ENCODE data around the gene GDF11.

The GDF11 gene

DNA sequence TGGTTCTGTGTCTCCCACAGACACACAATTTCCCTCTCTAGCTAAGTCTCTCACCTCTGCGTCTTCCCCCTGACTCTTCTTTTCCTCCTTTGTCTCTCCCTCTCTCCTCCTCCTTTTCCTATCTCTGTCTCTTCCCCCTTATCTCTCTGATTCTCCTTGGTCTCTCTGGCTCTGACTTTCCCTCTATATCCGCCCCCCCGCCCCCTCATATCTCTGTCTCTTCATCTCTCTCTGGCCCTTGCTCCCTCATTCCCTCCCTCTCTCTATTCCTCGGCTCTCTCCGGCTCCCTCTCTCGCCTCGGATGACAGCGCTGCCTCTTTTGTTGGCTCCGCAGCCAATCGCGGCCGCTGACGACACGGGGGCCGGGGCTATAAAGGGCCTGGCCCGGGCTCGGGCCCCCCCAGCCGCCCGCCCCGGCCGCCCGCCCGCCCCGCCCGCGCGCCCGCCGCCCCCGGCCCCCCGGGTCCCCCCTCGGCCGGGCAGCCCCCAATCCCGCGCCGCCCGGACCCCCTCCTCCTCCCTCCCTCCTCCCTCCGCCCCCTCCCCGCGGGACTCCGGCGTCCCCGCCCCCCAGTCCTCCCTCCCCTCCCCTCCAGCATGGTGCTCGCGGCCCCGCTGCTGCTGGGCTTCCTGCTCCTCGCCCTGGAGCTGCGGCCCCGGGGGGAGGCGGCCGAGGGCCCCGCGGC, at the start of gene GDF11:
Gene GDF11 (plus strand): TSS at position 404 of the 687 bp plus-strand sequence. CDS start 195 bp downstream, at position 599.
- no peak for DNase-seq

DNA sequence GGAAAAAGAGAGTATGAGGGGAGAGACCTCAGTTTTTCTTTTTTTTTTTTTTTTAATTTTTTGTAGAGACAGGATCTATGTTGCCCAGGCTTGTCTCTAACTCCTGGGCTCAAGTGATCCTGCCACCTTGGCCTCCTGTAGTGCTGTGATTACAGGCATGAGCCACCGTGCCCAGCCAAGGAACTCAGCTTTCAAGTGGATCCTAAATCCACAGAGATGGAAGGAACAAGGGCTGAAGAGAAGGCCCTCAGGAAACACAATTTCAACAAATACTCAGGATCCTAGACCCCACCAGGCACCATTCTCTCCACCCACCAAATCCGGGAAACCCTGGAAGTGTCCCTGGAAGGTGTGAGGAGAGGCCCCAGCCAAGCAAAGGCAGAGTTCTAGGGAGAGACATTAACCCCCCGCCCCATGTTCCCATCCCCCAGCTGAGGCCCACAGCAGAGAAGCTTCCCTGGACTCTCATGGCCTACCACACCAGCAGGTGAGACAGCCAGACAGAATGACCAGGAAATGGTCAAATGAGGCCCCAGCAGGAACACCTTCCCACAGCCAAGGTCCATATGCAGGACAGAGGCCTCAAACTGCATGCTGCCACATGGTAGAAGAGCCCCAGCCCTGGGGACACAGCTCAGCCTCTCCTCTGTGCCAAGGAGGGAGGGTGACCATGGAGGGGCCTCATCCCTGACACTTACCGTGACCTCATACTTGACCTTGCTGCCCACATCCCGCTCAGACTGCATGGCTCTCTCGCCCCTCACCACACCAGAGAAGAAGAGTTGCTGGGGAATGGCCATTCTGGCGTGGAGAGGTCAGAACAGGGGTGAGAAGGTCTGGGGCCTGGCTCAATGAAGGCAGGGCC, 49.4 kb upstream of the GDF11 start:
- DNase-seq, result no peak

DNA sequence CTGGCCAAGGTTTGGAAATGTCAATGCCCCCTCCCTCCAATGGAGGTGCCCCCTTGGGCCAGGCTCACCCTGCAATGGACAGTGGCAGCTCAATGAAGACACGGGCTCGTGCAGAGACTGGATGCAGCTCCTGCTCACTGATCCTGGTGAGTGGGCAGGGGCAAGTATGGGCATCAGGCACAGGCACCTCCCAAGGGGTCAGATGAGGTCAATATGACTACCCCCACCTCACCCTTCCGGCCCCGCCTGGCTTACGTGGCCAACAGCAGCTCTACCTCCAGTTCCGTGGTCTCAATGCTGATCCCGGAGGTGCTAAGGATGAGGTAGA, 48.8 kb upstream of the GDF11 start:
- no peak for DNase-seq

DNA sequence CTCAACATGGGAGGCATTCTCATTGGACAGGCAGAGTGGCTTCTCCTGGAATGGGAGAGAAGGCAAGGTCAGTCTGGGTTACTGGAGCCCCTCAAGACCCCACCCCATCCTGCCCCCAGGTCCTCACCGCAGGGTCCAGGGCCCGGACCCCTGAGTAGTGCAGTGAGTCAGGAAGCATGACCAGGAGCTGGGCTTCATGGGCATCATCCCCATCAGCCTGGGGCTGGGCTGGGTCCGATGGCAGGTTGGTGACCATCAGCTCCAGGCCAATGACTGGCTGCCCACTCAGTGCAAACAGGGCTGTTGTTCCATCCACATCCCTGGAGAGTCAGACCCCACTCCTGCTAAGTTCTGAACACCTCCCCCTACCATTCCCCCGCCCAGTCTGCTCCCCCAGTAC, 48.3 kb upstream of the GDF11 start:
- no peak for DNase-seq

DNA sequence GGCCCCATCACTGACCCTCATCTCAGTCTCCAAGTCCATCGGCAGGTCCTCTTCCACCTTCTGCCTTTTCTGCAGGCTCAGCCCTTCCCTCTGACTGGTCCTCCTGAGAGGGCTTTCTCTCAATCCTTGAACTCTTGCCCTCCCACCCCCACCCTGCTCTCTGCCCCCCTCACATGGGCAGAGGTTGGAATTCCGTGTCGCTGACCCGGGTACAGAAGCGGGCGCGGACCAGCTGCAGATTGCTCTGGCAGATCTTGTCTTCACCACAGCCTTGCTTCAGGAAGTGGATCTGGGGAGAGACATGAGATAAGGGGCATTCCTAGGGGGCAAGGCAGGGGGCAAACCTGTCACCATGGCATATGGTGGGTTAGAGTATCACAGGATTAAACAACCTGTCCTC, 47.6 kb upstream of the GDF11 start:
- DNase-seq, result no peak

DNA sequence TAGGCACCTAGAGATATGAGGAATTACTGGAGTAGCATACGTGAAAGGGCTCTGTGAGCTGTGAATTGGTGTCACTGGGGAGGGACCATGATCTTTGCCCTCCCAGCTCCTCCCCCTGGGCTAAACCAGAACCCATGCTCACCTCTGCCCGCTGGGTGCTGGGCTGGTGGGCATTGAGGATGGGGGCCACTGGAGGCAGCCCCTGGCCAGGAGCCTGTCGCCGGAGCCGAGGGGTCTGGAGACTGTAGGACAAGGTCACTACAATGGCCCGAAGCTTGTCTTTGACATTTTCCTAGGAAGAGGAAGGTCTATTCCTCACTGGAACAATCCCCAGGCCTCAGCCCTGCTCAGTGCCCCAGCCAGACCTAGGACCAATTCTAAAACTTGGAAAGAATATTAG, 46.8 kb upstream of the GDF11 start:
- DNase-seq, result no peak

- no peak for DNase-seq
Observed at GRCh38 chr12:55696796-55697462, 46.0 kb upstream of the GDF11 start.

DNA sequence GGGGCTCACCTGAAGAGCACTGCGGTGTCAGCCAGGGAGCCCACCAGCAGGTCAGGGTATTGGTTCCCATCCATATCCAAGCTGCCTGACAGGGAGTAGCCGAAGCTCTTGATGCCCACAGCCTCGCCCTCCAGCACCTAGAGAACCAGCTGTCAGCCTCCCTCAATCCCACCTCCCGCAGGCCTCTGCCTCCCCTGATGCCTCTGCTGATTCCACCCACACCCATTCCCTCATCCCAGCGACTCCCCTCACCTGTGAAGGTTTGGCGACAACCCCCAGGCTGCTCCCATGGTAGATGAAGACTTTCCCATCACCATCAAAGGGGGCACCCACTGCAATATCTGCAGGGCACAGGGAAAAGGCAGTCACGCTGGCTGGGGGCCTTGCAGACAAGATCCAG, 45.2 kb upstream of the GDF11 start:
- DNase-seq, result no peak

GRCh38 chr12:55698241-55698955, 44.5 kb upstream of the GDF11 start:
- no peak for DNase-seq

- no peak for DNase-seq
Observed at GRCh38 chr12:55698965-55699364, 44.0 kb upstream of the GDF11 start.

DNA sequence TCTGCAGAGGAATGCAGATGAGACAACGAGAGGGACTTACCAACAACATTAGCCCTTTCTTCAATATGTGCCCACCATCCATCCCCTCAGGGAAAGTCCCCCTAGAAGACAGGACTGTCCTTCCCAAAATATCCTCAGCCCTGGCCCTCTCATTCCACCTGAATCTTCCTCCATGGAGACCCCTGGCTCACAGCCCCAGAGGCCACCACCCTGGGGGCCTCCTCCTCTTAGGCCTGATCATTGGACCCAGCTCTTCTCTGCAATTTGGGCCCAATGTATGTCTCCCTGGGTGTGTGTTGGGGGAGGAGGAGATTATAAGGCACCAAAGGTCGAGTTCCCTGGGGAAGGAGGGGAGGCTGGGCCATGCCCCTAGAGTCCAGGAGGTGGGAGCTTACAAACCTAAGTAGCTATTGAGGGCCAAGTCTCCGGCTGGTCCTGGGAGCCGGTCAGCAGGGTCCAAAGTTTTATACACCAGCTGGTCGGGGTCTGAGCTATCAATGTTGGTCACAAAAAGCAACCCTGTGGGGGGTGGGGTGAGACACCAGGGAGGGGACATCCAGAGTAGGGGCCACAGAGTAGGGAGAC, 43.4 kb upstream of the GDF11 start:
- DNase-seq, result no peak

- no peak for DNase-seq
Observed at GRCh38 chr12:55700255-55701018, 42.5 kb upstream of the GDF11 start.

DNA sequence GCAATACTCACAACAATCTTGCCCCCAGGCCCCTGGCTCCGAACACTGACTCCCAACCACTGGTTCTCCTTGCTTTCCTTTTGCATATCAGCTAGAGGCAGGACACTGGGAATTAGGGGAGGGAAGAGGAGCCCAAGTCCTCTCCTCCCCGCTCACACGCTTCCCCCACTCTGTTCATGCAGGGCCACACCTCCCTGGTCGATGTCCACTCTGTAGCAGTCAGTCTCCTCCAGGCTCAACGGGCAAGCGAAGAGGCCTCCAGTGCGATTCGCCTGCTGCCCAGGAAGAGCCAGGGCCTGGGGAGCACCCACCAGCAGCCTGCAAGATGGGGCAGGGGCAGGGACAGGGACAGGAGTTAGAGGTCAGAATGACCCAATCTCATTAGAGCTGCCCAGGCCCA, 40.1 kb upstream of the GDF11 start:
- DNase-seq, result no peak

GRCh38 chr12:55703288-55703687, 39.6 kb upstream of the GDF11 start:
- DNase-seq, result no peak

- DNase-seq, result no peak
Observed at GRCh38 chr12:55703901-55704761, 38.8 kb upstream of the GDF11 start.

- DNase-seq, result no peak
Observed at GRCh38 chr12:55704824-55705718, 37.9 kb upstream of the GDF11 start.

DNA sequence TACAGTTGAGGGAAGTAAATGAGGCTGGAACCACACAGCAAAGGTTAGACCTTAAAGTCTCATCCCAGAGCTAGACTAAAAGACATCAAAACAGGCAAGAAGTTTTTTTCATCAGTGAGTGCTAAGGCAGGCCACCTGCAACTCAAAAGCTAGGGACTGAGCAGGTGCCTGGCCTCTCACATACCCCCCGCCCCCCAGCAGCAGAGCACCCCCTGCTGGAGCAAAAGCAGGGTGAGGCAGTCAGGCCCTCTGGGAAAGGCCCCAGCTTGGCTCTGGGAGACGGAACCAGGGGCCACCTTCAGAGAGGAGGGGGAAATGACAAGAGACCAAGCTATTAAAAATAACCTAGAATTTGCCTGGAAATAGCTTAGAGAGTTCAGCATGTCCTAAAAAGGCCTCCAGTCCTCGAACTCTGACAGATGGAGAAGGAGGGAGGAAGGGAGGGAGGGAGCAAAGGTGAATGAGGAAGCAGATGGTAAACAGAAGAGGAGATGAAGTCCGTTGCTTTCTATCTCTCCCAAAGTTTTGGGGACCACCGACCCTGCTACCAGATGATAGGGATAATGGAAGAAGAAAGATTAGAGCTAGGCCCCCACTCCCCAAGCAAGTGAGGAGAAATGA, 37.0 kb upstream of the GDF11 start:
- DNase-seq, result no peak

GRCh38 chr12:55706568-55707218, 36.2 kb upstream of the GDF11 start:
- no peak for DNase-seq

GRCh38 chr12:55707219-55707671, 35.7 kb upstream of the GDF11 start:
- no peak for DNase-seq

Data from activated T-cell treated with anti-CD3 and anti-CD28 coated beads for 4 hours (primary cell).